Neural cell (in vitro differentiated cells): ENCODE measurements around the gene ZCCHC24.

Experiments used
- CTCF ChIP-seq: fragments of 450-650 bp; IDR thresholded peaks from 2 replicates; pipeline ENCODE4 v1.5.1; 2014; ENCODE audit warnings: antibody characterized with exemption, mild to moderate bottlenecking, moderate library complexity; ENCODE audit not compliant: poor library complexity, severe bottlenecking
- EP300 ChIP-seq: fragments of 450-650 bp; conservative IDR thresholded peaks from 2 replicates; pipeline ENCODE4 v1.6.1; 2014; ENCODE audit warnings: antibody characterized with exemption, mild to moderate bottlenecking, moderate library complexity; ENCODE audit not compliant: poor library complexity, severe bottlenecking
- EZH2 ChIP-seq: fragments of 200-600, 300-800 bp; shearing (Covaris generic), sonication (generic); IDR thresholded peaks from 2 replicates; pipeline ENCODE4 v1.6.1; 2014; ENCODE audit warnings: antibody characterized with exemption, low read length, borderline replicate concordance, mild to moderate bottlenecking; ENCODE audit not compliant: insufficient read depth, poor library complexity, severe bottlenecking
- POLR2AphosphoS5 ChIP-seq: IDR thresholded peaks from 2 replicates; pipeline ENCODE4 v1.6.1; 2012

GRCh38 chr10:79334573-79334972, 110.9 kb downstream of the ZCCHC24 start:
- TF ChIP-seq EZH2, result no peak
- no peak for TF ChIP-seq POLR2AphosphoS5
- no peak for TF ChIP-seq CTCF
- no peak for TF ChIP-seq EP300
